Panc1 (cell line): ENCODE measurements around the gene CCDC194. TPM values are rescaled to one million over a fixed set of nuclear protein-coding genes. Genes with fewer than 3 reads are reported as not detected.

Source experiments
- ATAC-seq: fragments of 200-7000 bp; cut with Tn5 transposase; 2 replicates; pipeline ENCODE4 v1.9.1; 2020; ENCODE audit warnings: mild to moderate bottlenecking, moderate library complexity
- BruUV-seq: library from RNA; stranded (reverse); fragments of 400-500 nt; replicated peaks from 2 replicates; lab custom pipeline; 2021; lab: Mats Ljungman, UMichigan
- CTCF ChIA-PET: fragments of 300-600 bp; sonication (Branson Sonifier 250); formaldehyde crosslinking; loops from one replicate; lab custom pipeline; 2022; ENCODE audit warnings: antibody characterized with exemption; lab: Charles Lee
- POLR2A ChIA-PET: fragments of 300-600 bp; sonication (Branson Sonifier 250); formaldehyde crosslinking; loops from one replicate; lab custom pipeline; 2022; ENCODE audit warnings: antibody characterized with exemption; lab: Charles Lee
- DNase-seq: peaks from one replicate; pipeline ENCODE4 v3.0.0-alpha.2; 2010; ENCODE audit warnings: low read depth, low spot score
- H3K27ac ChIP-seq: 2 replicates; pipeline ENCODE4 v1.5.1; 2011; ENCODE audit warnings: mild to moderate bottlenecking, low read length, inconsistent platforms
- H3K27me3 ChIP-seq: fragments of 200-500 bp; sonication (Bioruptor generic); 2 replicates; pipeline ENCODE4 v1.6.0; 2014; ENCODE audit warnings: low read length, inconsistent platforms; ENCODE audit not compliant: control insufficient read depth, insufficient read depth
- H3K36me3 ChIP-seq: fragments of 200-500 bp; sonication (Bioruptor generic); 2 replicates; pipeline ENCODE4 v1.5.1; 2014; ENCODE audit warnings: inconsistent platforms, mild to moderate bottlenecking, low read length, moderate library complexity; ENCODE audit not compliant: control insufficient read depth, insufficient read depth
- H3K4me1 ChIP-seq: 2 replicates; pipeline ENCODE4 v1.5.1; 2011; ENCODE audit warnings: inconsistent platforms, mild to moderate bottlenecking, low read length, moderate library complexity; ENCODE audit not compliant: control insufficient read depth, insufficient read depth
- H3K4me3 ChIP-seq, 2 experiments: 2 replicates each; pipeline ENCODE4 v1.5.1; 2011 to 2012; ENCODE audit warnings: low read depth in 2 of 2, low read length in 2 of 2, mild to moderate bottlenecking in 2 of 2, inconsistent platforms in 1 of 2, moderate library complexity in 1 of 2
- H3K9me3 ChIP-seq: fragments of 200-500 bp; sonication (Bioruptor generic); 2 replicates; pipeline ENCODE4 v1.5.1; 2014; ENCODE audit warnings: low read depth, mild to moderate bottlenecking, inconsistent platforms, low read length, moderate library complexity; ENCODE audit not compliant: control insufficient read depth, insufficient read depth
- CTCF ChIP-seq: fragments of 450-650 bp; IDR thresholded peaks from 2 replicates; pipeline ENCODE4 v1.5.1; 2017; ENCODE audit warnings: mild to moderate bottlenecking
- POLR2AphosphoS5 ChIP-seq: IDR thresholded peaks from 2 replicates; pipeline ENCODE4 v1.6.1; 2012; ENCODE audit warnings: mild to moderate bottlenecking, low read depth, low read length, moderate library complexity
- REST ChIP-seq, 2 experiments: IDR thresholded peaks; 2 replicates each; pipeline ENCODE4 v1.6.1; 2011 to 2012; ENCODE audit warnings: low read depth in 2 of 2, control low read depth in 1 of 2, low read length in 1 of 2, mild to moderate bottlenecking in 1 of 2, moderate library complexity in 1 of 2; ENCODE audit not compliant: insufficient read depth in 1 of 2
- SIN3A ChIP-seq: IDR thresholded peaks from 2 replicates; pipeline ENCODE4 v1.6.1; 2012; ENCODE audit warnings: low read depth, mild to moderate bottlenecking, low read length, moderate library complexity, borderline replicate concordance; ENCODE audit not compliant: insufficient read depth
- TCF7L2 ChIP-seq: IDR thresholded peaks from 2 replicates; pipeline ENCODE4 v1.6.1; 2011; ENCODE audit warnings: mild to moderate bottlenecking, low read depth, low read length, inconsistent platforms
- in situ Hi-C: cut with HindIII; loops from 2 replicates; pipeline ENCODE4 v1.10.0; 2016; ENCODE audit warnings: low sequenced_read_pairs, low pct_unique_long_range_greater_than_20kb
- intact Hi-C: fragments of 100-400 bp; cut with micrococcal nuclease; formaldehyde crosslinking; loops from one replicate; pipeline ENCODE4 v1.10.0; 2022; ENCODE audit not compliant: unreplicated experiment
- total RNA-seq: library from RNA; stranded (reverse); gene quantifications from one replicate; pipeline ENCODE4 v1.2.1, GENCODE V29; 2021; ENCODE audit not compliant: unreplicated experiment

The CCDC194 gene
- total RNA-seq, 1 experiment from 2014 or later, result 0.51 TPM

- no peak for TF ChIP-seq TCF7L2
- TF ChIP-seq SIN3A, result no peak
- no peak for TF ChIP-seq CTCF
- no peak for TF ChIP-seq POLR2AphosphoS5
- no peak for TF ChIP-seq REST (IDR thresholded peaks at IDR 0.05; ENCODE audit: insufficient read depth in 1 of 2, low read depth in 2 of 2, low read length in 1 of 2)
- CTCF ChIA-PET, result no interaction called here
- Histone ChIP-seq H3K36me3 (no peaks in the 10 kb centered on the region), H3K9me3 (no peaks in the 10 kb centered on the region), H3K4me1 (no peaks in the 10 kb centered on the region), H3K27me3 (no peaks in the 10 kb centered on the region), H3K27ac (no peak overlapping the region), H3K4me3 (no peak overlapping the region)
- DNase-seq (no peak), ATAC-seq (no peak)
- POLR2A ChIA-PET, result no interaction called here
- BruUV-seq, result no TSS peak
- in situ Hi-C loops (no loop called here), intact Hi-C loops (no loop called here)
Observed at GRCh38 chr19:17436874-17437267, 42.9 kb upstream of the CCDC194 start.

- CTCF ChIA-PET, result no interaction called here
Observed at GRCh38 chr19:17436094-17436873, 42.3 kb upstream of the CCDC194 start.

More at GRCh38 chr19:17436094-17436873, 42.3 kb upstream of the CCDC194 start:
- Histone ChIP-seq H3K36me3 (no peaks in the 10 kb centered on the region), H3K9me3 (no peaks in the 10 kb centered on the region), H3K4me1 (no peaks in the 10 kb centered on the region), H3K27me3 (no peaks in the 10 kb centered on the region), H3K4me3 (no peak overlapping the region), H3K27ac (no peak overlapping the region)
- TF ChIP-seq REST (IDR thresholded peaks at IDR 0.05; ENCODE audit: insufficient read depth in 1 of 2, low read depth in 2 of 2, low read length in 1 of 2) (no peak), POLR2AphosphoS5 (no peak), CTCF (no peak), SIN3A (no peak), TCF7L2 (no peak)
- intact Hi-C loops, result no loop called here
- DNase-seq, result no peak
- BruUV-seq, result no TSS peak
- in situ Hi-C loops, result no loop called here
- POLR2A ChIA-PET, result no interaction called here
- ATAC-seq, result no peak
